Transverse colon (tissue), 4 donors: ENCODE measurements around the gene CHD6. TPM values are rescaled to one million over a fixed set of nuclear protein-coding genes. Genes with fewer than 3 reads are reported as not detected.
A peak's percentile ranks its signal among the peaks of the same experiment; 100 is the strongest.

Experiments
- DNase-seq: peaks from one replicate; pipeline ENCODE4 v3.0.0-alpha.2; 2019
- H3K27ac ChIP-seq, 4 donors: fragments of 200-600 bp; sonication (generic); 2 replicates each; pipeline ENCODE4 v1.5.1; 2016 to 2018; ENCODE audit warnings: inconsistent platforms in 4 of 4
- H3K27me3 ChIP-seq: fragments of 200-600 bp; sonication (generic); 2 replicates; pipeline ENCODE4 v1.5.1; 2017; ENCODE audit warnings: inconsistent platforms
- H3K36me3 ChIP-seq, 4 donors: fragments of 200-600 bp; sonication (generic); 2 replicates each; pipeline ENCODE4 v1.5.1; 2017 to 2019; ENCODE audit warnings: inconsistent platforms in 4 of 4
- H3K4me1 ChIP-seq, 4 donors: fragments of 200-600 bp; sonication (generic); 2 replicates each; pipeline ENCODE4 v1.5.1; 2017 to 2020; ENCODE audit warnings: inconsistent platforms in 4 of 4
- H3K4me3 ChIP-seq, 4 donors: fragments of 200-600 bp; sonication (generic); 1 replicate in 1 of 4; 2 replicates in 3 of 4; pipeline versions ENCODE4 v1.5.1 to v1.6.1; 2017 to 2019; ENCODE audit warnings: inconsistent platforms in 4 of 4
- H3K9me3 ChIP-seq, 2 donors: fragments of 200-600 bp; sonication (generic); 2 replicates each; pipeline ENCODE4 v1.5.1; 2017 to 2019; ENCODE audit warnings: inconsistent platforms in 2 of 2
- CTCF ChIP-seq, 5 experiments: fragments of 200-600 bp in 3 of 5; fragments of 450-650 bp in 2 of 5; sonication (generic) in 3 of 5; IDR thresholded peaks; 1 replicate in 2 of 5; 2 replicates in 3 of 5; pipeline ENCODE4 v1.5.1; 2016 to 2017; ENCODE audit warnings: antibody characterized with exemption in 5 of 5, inconsistent platforms in 3 of 5, mild to moderate bottlenecking in 2 of 5, moderate library complexity in 1 of 5
- EP300 ChIP-seq: sonication (generic); formaldehyde crosslinking; IDR thresholded peaks from one replicate; pipeline ENCODE4 v1.6.1; 2017; ENCODE audit warnings: antibody characterized with exemption, low read depth
- POLR2A ChIP-seq: fragments of 450-650 bp; IDR thresholded peaks from one replicate; pipeline ENCODE4 v1.6.1; 2016; ENCODE audit warnings: antibody characterized with exemption, mild to moderate bottlenecking, moderate library complexity
- POLR2AphosphoS5 ChIP-seq, 3 donors: sonication (generic); formaldehyde crosslinking; IDR thresholded peaks; one replicate each; pipeline ENCODE4 v1.6.1; 2016; ENCODE audit warnings: antibody characterized with exemption in 3 of 3
- WGBS, 2 donors: methylation state at CpG; one replicate each; pipeline ENCODE4 v1.1.5; 2018; ENCODE audit warnings: low coverage in 1 of 2; 5-methylcytosine and 5-hydroxymethylcytosine counted together
- in situ Hi-C, 4 donors: fragments of 200-750 bp; cut with MboI; loops; one replicate each; pipeline versions ENCODE4 v1.15.0 to v1.15.1; 2017; ENCODE audit warnings: low sequenced_read_pairs in 3 of 4, low pct_ligation_motif_present in 1 of 4, low pct_unique_long_range_greater_than_20kb in 1 of 4
- intact Hi-C: fragments of 100-400 bp; cut with DNase I; formaldehyde crosslinking; loops from one replicate; pipeline ENCODE4 v1.15.1; 2023; ENCODE audit warnings: low total_unique reads
- total RNA-seq, 4 donors: library from RNA; depleted of rRNA; stranded (reverse); fragments of >200 nt; gene quantifications; one replicate each; pipeline ENCODE4 v1.1.0, GENCODE V29; 2016

Gene CHD6
- total RNA-seq, 4 donors from 2014 or later = 27.3 to 42.1 (median 27.9) TPM

GRCh38 chr20:41575412-41575811 lies 42.8 kb downstream of the CHD6 start:
- Histone ChIP-seq H3K27me3 (no peaks in the 10 kb centered on the region), H3K4me3 (no peak overlapping the region), H3K36me3 (no peaks in the 10 kb centered on the region), H3K4me1 (peaks cover 12 to 68% (median 21%) of the 10 kb centered on the region in 4 donors), H3K27ac (no peak overlapping the region), H3K9me3 (no peaks in the 10 kb centered on the region)
- in situ Hi-C loops = no loop called here
- 83 to 98% methylated on average over 3 of the region's 3 CpGs for WGBS, 2 donors
- intact Hi-C loops = no loop called here
- no peak for DNase-seq
- TF ChIP-seq POLR2AphosphoS5 (IDR thresholded peaks at IDR 0.05) = no peak

GRCh38 chr20:41574802-41575389 lies 43.3 kb downstream of the CHD6 start:
- DNase-seq = no peak
- in situ Hi-C loops (no loop called here), intact Hi-C loops (no loop called here)
- Histone ChIP-seq H3K4me3 (no peak overlapping the region), H3K27me3 (no peaks in the 10 kb centered on the region), H3K36me3 (no peaks in the 10 kb centered on the region), H3K4me1 (peaks cover 18 to 71% (median 23%) of the 10 kb centered on the region in 4 donors), H3K9me3 (no peaks in the 10 kb centered on the region), H3K27ac (no peak overlapping the region)
- no peak for TF ChIP-seq POLR2AphosphoS5 (IDR thresholded peaks at IDR 0.05)
- TF ChIP-seq POLR2A = no peak
- TF ChIP-seq CTCF (IDR thresholded peaks at IDR 0.05) = no peak
- TF ChIP-seq EP300 = no peak
- WGBS, 2 donors = 93 to 96% methylated on average over 7 of the region's 7 CpGs

GRCh38 chr20:41573955-41574354 lies 44.2 kb downstream of the CHD6 start:
- no peaks in the 10 kb centered on the region for H3K27me3 ChIP-seq
- H3K36me3 ChIP-seq = no peaks in the 10 kb centered on the region
- H3K4me1 ChIP-seq = peaks cover 18 to 69% (median 27%) of the 10 kb centered on the region in 4 donors
- no peak overlapping the region for H3K4me3 ChIP-seq
- in situ Hi-C loops (no loop called here), intact Hi-C loops (no loop called here)
- no peak for TF ChIP-seq EP300
- no peak for TF ChIP-seq CTCF (IDR thresholded peaks at IDR 0.05)
- TF ChIP-seq POLR2AphosphoS5 (IDR thresholded peaks at IDR 0.05) = no peak
- TF ChIP-seq POLR2A = no peak
- H3K9me3 ChIP-seq = no peaks in the 10 kb centered on the region
- 60 to 66% methylated on average over 2 of the region's 2 CpGs for WGBS, 2 donors
- DNase-seq = no peak
- H3K27ac ChIP-seq = no peak overlapping the region

GRCh38 chr20:41572010-41572572 lies 46.1 kb downstream of the CHD6 start:
- intact Hi-C loops = no loop called here
- H3K4me1 ChIP-seq = peaks cover 18 to 68% (median 30%) of the 10 kb centered on the region in 4 donors
- no peaks in the 10 kb centered on the region for H3K36me3 ChIP-seq
- whole genome bisulfite sequencing, 2 donors = 83 to 91% methylated on average over 2 to 3 of the region's 3 CpGs
- no peak overlapping the region for H3K4me3 ChIP-seq
- no peaks in the 10 kb centered on the region for H3K9me3 ChIP-seq
- no peaks in the 10 kb centered on the region for H3K27me3 ChIP-seq
- no peak overlapping the region for H3K27ac ChIP-seq
- no peak for TF ChIP-seq POLR2AphosphoS5 (IDR thresholded peaks at IDR 0.05)
- peak in 1 of 5 experiments; percentile 17 for TF ChIP-seq CTCF (IDR thresholded peaks at IDR 0.05)
- DNase-seq = no peak
- in situ Hi-C loops = no loop called here

- Histone ChIP-seq H3K27ac (no peak overlapping the region), H3K4me1 (peaks cover 18 to 57% (median 27%) of the 10 kb centered on the region in 4 donors), H3K4me3 (no peak overlapping the region), H3K27me3 (no peaks in the 10 kb centered on the region), H3K36me3 (no peaks in the 10 kb centered on the region), H3K9me3 (no peaks in the 10 kb centered on the region)
- intact Hi-C loops (no loop called here), in situ Hi-C loops (no loop called here)
- DNase-seq = no peak
- WGBS, 2 donors = 49 to 63% methylated on average over 2 of the region's 2 CpGs
- no peak for TF ChIP-seq EP300
- TF ChIP-seq POLR2A = no peak
- no peak for TF ChIP-seq POLR2AphosphoS5 (IDR thresholded peaks at IDR 0.05)
- no peak for TF ChIP-seq CTCF (IDR thresholded peaks at IDR 0.05)
Measured at GRCh38 chr20:41571006-41571405, 47.2 kb downstream of the CHD6 start.
